GM21381 (cell line): ENCODE results near the gene TOM1L1.
A peak's percentile ranks its signal among the peaks of the same experiment; 100 is the strongest.

Experiments
- ATAC-seq: cut with Tn5 transposase; IDR thresholded peaks from one replicate; pipeline ENCODE4 v1.9.1; 2021; ENCODE audit warnings: mild to moderate bottlenecking, moderate library complexity; ENCODE audit not compliant: unreplicated experiment

The TOM1L1 gene

GRCh38 chr17:54945231-54945630, 44.6 kb downstream of the TOM1L1 start:
- ATAC-seq: no peak

- no peak for ATAC-seq
These were observed 45.0 kb downstream of the TOM1L1 start for GRCh38 chr17:54945671-54946070.

- ATAC-seq: no peak
These were observed 46.7 kb downstream of the TOM1L1 start for GRCh38 chr17:54947396-54947795.

- ATAC-seq: no peak
These were observed 47.7 kb downstream of the TOM1L1 start for GRCh38 chr17:54948380-54948779.

- no peak for ATAC-seq
These were observed 49.5 kb downstream of the TOM1L1 start for GRCh38 chr17:54950116-54950515.

GRCh38 chr17:54951286-54951685, 50.6 kb downstream of the TOM1L1 start:
- ATAC-seq: no peak

- ATAC-seq: no peak
These were observed 56.1 kb downstream of the TOM1L1 start for GRCh38 chr17:54956791-54957190.

- ATAC-seq: peak; percentile 18
These were observed 67.1 kb downstream of the TOM1L1 start for GRCh38 chr17:54967621-54968261.

GRCh38 chr17:54968262-54968987, 67.8 kb downstream of the TOM1L1 start, which contains the start of the genes COX11 and STXBP4:
COX11 (minus strand) TSS chr17:54968654; CDS start chr17:54968646, 8 bp downstream.
STXBP4 (plus strand) TSS chr17:54968765; CDS start chr17:54986220, 17,455 bp downstream.
- ATAC-seq: peak; percentile 86

GRCh38 chr17:54968988-54969332, 68.3 kb downstream of the TOM1L1 start:
- ATAC-seq: peak; percentile 28

- ATAC-seq: no peak
These were observed 69.3 kb downstream of the TOM1L1 start for GRCh38 chr17:54969658-54970572.

GRCh38 chr17:54971147-54971546, 70.5 kb downstream of the TOM1L1 start:
- no peak for ATAC-seq

- ATAC-seq: no peak
These were observed 71.2 kb downstream of the TOM1L1 start for GRCh38 chr17:54971901-54972300.

- ATAC-seq: no peak
These were observed 71.9 kb downstream of the TOM1L1 start for GRCh38 chr17:54972406-54973138.

- ATAC-seq: no peak
These were observed 74.1 kb downstream of the TOM1L1 start for GRCh38 chr17:54974759-54975158.

GRCh38 chr17:54976316-54976715, 75.7 kb downstream of the TOM1L1 start:
- ATAC-seq: no peak

GRCh38 chr17:54977744-54978143, 77.1 kb downstream of the TOM1L1 start:
- ATAC-seq: no peak

GRCh38 chr17:54979657-54980056, 79.0 kb downstream of the TOM1L1 start:
- no peak for ATAC-seq

- no peak for ATAC-seq
These were observed 79.7 kb downstream of the TOM1L1 start for GRCh38 chr17:54980375-54980774.

GRCh38 chr17:54982399-54982798, 81.7 kb downstream of the TOM1L1 start:
- no peak for ATAC-seq

- peak; percentile 77 for ATAC-seq
These were observed 82.6 kb downstream of the TOM1L1 start for GRCh38 chr17:54983260-54983659.
